Thyroid gland (tissue), 4 donors: ENCODE data around the gene NEK7.

Experiments used
- CTCF ChIP-seq, 6 experiments: fragments of 200-600 bp in 3 of 6; fragments of 450-650 bp in 3 of 6; sonication (generic) in 3 of 6; IDR thresholded peaks; one replicate each; pipeline ENCODE4 v1.5.1; 2016 to 2019; ENCODE audit warnings: antibody characterized with exemption in 6 of 6, mild to moderate bottlenecking in 2 of 6, inconsistent platforms in 1 of 6, moderate library complexity in 1 of 6
- POLR2A ChIP-seq, 2 donors: fragments of 450-650 bp; IDR thresholded peaks; one replicate each; pipeline ENCODE4 v1.6.1; 2017; ENCODE audit warnings: antibody characterized with exemption in 2 of 2, mild to moderate bottlenecking in 2 of 2, moderate library complexity in 1 of 2

GRCh38 chr1:198175423-198176170 is 18.8 kb downstream of the NEK7 start:
- TF ChIP-seq CTCF (IDR thresholded peaks at IDR 0.05) (no peak), POLR2A (IDR thresholded peaks at IDR 0.05) (no peak)
